ENCODE measurements around the gene WFDC5. TPM values are rescaled to one million over a fixed set of nuclear protein-coding genes. Genes with fewer than 3 reads are reported as not detected.

Gene WFDC5
- polyA plus RNA-seq, 1 of the 3 experiments (the other 2 are of a cell fraction), result 0.08 TPM

DNA sequence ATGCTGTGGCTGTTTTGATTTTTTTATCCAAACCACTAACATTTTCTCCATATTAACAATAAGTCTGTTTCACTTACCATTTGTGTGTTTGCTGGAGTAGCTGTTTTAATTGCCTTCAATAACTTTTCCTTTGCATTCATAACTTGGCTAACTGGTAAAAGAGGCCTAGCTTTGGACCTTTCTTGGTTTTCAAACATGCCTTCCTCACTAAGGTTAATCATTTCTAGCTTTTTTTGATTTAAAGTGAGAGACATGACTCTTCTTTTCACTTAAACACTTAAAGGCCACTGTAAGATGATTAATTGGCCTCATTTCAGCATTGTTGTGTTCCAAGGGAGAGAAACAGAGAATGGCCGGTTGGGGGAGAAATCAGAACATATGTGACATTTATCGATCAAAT, 6.4 kb upstream of the WFDC5 start:
- 23% methylated on average over 2 of the region's 2 CpGs for WGBS (ENCODE audit: low lambda C conversion rate)
- Histone ChIP-seq H3K9ac (no peak overlapping the region), H3K4me1 (ENCODE audit: control insufficient read depth in 1 of 2, insufficient read depth in 2 of 2, low read depth in 1 of 2, low read length in 1 of 2) (no peaks in the 10 kb centered on the region), H3K4me2 (no peak overlapping the region), H3K9me3 (no peaks in the 10 kb centered on the region), H3K27me3 (ENCODE audit: insufficient read depth) (peaks cover 8% of the 10 kb centered on the region; the same call in 1 of the 2 replicates), H3K4me3 (ENCODE audit: low read depth in 2 of 2, low read length in 1 of 2) (no peak overlapping the region), H3F3A (replicated peaks; ENCODE audit: insufficient read depth) (no peaks in the 10 kb centered on the region), H3K79me2 (ENCODE audit: insufficient read depth) (no peaks in the 10 kb centered on the region), H3K9me2 (no peaks in the 10 kb centered on the region), H3K27ac (ENCODE audit: low read depth in 2 of 2, low read length in 1 of 2) (no peak overlapping the region), H2AFZ (ENCODE audit: low read depth) (no peak overlapping the region), H3K36me3 (replicated peaks in 1 of 2; ENCODE audit: control insufficient read depth in 1 of 2, insufficient read depth in 2 of 2, low read length in 1 of 2) (no peaks in the 10 kb centered on the region), H4K20me1 (ENCODE audit: insufficient read depth) (no peaks in the 10 kb centered on the region)
- ChIA-PET CTCF (interaction anchor here (1.1 to 1.5 kb wide), 2 partner anchors 8 to 170 kb away, joined by 3 to 4 read pairs; no protein-coding TSS in a partner anchor), POLR2A (no interaction called here)
- TF ChIP-seq RAD21 (IDR thresholded peaks at IDR 0.05; ENCODE audit: low read length) (no peak), GATA2 (CRISPR knock-in tag; IDR thresholded peaks at IDR 0.05) (no peak), TAF1 (IDR thresholded peaks at IDR 0.05; ENCODE audit: borderline replicate concordance, low read depth, low read length) (no peak), SIN3A (IDR thresholded peaks at IDR 0.05; ENCODE audit: borderline replicate concordance, low read depth, low read length) (no peak), NRF1 (IDR thresholded peaks at IDR 0.05; ENCODE audit: low read depth, low read length) (no peak), FOXJ3 (CRISPR knock-in tag; IDR thresholded peaks at IDR 0.05) (no peak), GABPA (IDR thresholded peaks at IDR 0.05; ENCODE audit: low read depth) (no peak), NFIC (IDR thresholded peaks at IDR 0.05; ENCODE audit: borderline replicate concordance) (no peak), FOSL2 (IDR thresholded peaks at IDR 0.05; ENCODE audit: borderline replicate concordance, low read depth) (no peak), POLR2AphosphoS5 (IDR thresholded peaks at IDR 0.05; ENCODE audit: low read depth, low read length) (no peak), RXRA (IDR thresholded peaks at IDR 0.05; ENCODE audit: borderline replicate concordance, low read depth) (no peak), YY1 (IDR thresholded peaks at IDR 0.05; ENCODE audit: low read depth) (no peak)
- TF ChIP-seq, protein P1, sequence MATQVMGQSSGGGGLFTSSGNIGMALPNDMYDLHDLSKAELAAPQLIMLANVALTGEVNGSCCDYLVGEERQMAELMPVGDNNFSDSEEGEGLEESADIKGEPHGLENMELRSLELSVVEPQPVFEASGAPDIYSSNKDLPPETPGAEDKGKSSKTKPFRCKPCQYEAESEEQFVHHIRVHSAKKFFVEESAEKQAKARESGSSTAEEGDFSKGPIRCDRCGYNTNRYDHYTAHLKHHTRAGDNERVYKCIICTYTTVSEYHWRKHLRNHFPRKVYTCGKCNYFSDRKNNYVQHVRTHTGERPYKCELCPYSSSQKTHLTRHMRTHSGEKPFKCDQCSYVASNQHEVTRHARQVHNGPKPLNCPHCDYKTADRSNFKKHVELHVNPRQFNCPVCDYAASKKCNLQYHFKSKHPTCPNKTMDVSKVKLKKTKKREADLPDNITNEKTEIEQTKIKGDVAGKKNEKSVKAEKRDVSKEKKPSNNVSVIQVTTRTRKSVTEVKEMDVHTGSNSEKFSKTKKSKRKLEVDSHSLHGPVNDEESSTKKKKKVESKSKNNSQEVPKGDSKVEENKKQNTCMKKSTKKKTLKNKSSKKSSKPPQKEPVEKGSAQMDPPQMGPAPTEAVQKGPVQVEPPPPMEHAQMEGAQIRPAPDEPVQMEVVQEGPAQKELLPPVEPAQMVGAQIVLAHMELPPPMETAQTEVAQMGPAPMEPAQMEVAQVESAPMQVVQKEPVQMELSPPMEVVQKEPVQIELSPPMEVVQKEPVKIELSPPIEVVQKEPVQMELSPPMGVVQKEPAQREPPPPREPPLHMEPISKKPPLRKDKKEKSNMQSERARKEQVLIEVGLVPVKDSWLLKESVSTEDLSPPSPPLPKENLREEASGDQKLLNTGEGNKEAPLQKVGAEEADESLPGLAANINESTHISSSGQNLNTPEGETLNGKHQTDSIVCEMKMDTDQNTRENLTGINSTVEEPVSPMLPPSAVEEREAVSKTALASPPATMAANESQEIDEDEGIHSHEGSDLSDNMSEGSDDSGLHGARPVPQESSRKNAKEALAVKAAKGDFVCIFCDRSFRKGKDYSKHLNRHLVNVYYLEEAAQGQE (IDR thresholded peaks at IDR 0.05; ENCODE audit: low read depth, low read length), result no peak
- TF ChIP-seq, protein P2, sequence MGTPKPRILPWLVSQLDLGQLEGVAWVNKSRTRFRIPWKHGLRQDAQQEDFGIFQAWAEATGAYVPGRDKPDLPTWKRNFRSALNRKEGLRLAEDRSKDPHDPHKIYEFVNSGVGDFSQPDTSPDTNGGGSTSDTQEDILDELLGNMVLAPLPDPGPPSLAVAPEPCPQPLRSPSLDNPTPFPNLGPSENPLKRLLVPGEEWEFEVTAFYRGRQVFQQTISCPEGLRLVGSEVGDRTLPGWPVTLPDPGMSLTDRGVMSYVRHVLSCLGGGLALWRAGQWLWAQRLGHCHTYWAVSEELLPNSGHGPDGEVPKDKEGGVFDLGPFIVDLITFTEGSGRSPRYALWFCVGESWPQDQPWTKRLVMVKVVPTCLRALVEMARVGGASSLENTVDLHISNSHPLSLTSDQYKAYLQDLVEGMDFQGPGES (IDR thresholded peaks at IDR 0.05; ENCODE audit: low read depth, low read length), result no peak
- TF ChIP-seq, protein P3, sequence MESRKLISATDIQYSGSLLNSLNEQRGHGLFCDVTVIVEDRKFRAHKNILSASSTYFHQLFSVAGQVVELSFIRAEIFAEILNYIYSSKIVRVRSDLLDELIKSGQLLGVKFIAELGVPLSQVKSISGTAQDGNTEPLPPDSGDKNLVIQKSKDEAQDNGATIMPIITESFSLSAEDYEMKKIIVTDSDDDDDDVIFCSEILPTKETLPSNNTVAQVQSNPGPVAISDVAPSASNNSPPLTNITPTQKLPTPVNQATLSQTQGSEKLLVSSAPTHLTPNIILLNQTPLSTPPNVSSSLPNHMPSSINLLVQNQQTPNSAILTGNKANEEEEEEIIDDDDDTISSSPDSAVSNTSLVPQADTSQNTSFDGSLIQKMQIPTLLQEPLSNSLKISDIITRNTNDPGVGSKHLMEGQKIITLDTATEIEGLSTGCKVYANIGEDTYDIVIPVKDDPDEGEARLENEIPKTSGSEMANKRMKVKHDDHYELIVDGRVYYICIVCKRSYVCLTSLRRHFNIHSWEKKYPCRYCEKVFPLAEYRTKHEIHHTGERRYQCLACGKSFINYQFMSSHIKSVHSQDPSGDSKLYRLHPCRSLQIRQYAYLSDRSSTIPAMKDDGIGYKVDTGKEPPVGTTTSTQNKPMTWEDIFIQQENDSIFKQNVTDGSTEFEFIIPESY (IDR thresholded peaks at IDR 0.05; ENCODE audit: borderline replicate concordance, low read depth), result no peak
- TF ChIP-seq, protein P4, sequence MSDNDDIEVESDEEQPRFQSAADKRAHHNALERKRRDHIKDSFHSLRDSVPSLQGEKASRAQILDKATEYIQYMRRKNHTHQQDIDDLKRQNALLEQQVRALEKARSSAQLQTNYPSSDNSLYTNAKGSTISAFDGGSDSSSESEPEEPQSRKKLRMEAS (IDR thresholded peaks at IDR 0.05; ENCODE audit: low read depth), result no peak
- no peak for DNase-seq

Data from SK-N-SH (cell line).